ENCODE measurements around the gene KRTAP10-3. TPM values are rescaled to one million over a fixed set of nuclear protein-coding genes. Genes with fewer than 3 reads are reported as not detected.

KRTAP10-3 gene
- polyA plus RNA-seq, 1 of the 3 experiments (the other 2 are of a cell fraction), result not detected

DNA sequence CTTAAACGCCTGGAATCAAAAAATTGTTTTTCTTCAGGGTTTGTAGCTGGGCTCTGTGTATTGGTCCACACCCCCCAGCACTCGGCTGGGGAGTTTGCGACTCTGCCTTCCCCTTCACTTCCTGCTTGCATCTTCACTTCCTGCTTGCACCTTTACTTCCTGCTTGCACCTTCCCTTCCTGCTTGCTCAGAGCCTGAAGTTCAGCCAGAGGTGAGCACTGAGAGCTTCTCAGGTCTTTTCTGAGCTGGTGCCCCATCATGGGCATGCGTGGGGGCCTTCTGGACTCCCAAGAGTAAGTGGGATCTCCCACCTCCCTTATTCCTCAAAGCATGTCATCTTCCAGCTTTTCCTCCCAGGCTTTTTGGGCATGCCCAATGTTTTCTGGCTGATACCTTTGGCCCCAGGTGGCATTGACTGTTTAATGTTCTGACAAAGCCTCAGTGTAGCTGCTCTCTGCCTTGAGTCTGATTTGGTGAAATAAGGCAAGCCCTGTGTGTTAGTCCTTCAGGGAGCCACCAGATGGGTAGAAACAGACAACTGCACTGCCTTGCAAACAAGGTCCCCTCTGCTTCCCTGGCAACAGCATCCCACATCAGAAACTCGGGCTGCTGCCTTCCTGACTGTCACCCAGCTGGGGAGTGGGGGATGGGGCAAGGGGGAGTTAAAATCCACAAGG is 10.8 kb downstream of the KRTAP10-3 start:
- H3K4me2 ChIP-seq, result no peak overlapping the region
- H3K9me3 ChIP-seq, result no peaks in the 10 kb centered on the region
- H4K20me1 ChIP-seq (ENCODE audit: insufficient read depth), result no peaks in the 10 kb centered on the region
- H3K27me3 ChIP-seq (ENCODE audit: insufficient read depth), result peaks cover 13% of the 10 kb centered on the region
- H2AFZ ChIP-seq (ENCODE audit: low read depth), result no peak overlapping the region
- CTCF ChIA-PET, result interaction anchor here (1.0 kb wide), 1 partner anchor 30 kb away, joined by 3 read pairs; no protein-coding TSS in a partner anchor
- POLR2A ChIA-PET, result no interaction called here
- no peaks in the 10 kb centered on the region for H3K36me3 ChIP-seq (replicated peaks in 1 of 2; ENCODE audit: control insufficient read depth in 1 of 2, insufficient read depth in 2 of 2, low read length in 1 of 2)
- no peak overlapping the region for H3K4me3 ChIP-seq (ENCODE audit: low read depth in 2 of 2, low read length in 1 of 2)
- H3K27ac ChIP-seq (ENCODE audit: low read depth in 2 of 2, low read length in 1 of 2), result no peak overlapping the region
- 13% methylated on average over 4 of the region's 5 CpGs for WGBS (ENCODE audit: low lambda C conversion rate)
- H3K79me2 ChIP-seq (ENCODE audit: insufficient read depth), result no peaks in the 10 kb centered on the region
- no peak for DNase-seq
- no peaks in the 10 kb centered on the region for H3F3A ChIP-seq (replicated peaks; ENCODE audit: insufficient read depth)
- H3K9me2 ChIP-seq, result no peaks in the 10 kb centered on the region
- no peak overlapping the region for H3K9ac ChIP-seq
- no peak for TF ChIP-seq NFIC (IDR thresholded peaks at IDR 0.05; ENCODE audit: borderline replicate concordance)
- no peak for TF ChIP-seq RAD21 (IDR thresholded peaks at IDR 0.05; ENCODE audit: low read length)
- TF ChIP-seq YY1 (IDR thresholded peaks at IDR 0.05; ENCODE audit: low read depth), result no peak
- no peak for TF ChIP-seq FOXM1 (IDR thresholded peaks at IDR 0.05; ENCODE audit: low read depth)
- no peak for TF ChIP-seq RXRA (IDR thresholded peaks at IDR 0.05; ENCODE audit: borderline replicate concordance, low read depth)
- TF ChIP-seq, protein P1, sequence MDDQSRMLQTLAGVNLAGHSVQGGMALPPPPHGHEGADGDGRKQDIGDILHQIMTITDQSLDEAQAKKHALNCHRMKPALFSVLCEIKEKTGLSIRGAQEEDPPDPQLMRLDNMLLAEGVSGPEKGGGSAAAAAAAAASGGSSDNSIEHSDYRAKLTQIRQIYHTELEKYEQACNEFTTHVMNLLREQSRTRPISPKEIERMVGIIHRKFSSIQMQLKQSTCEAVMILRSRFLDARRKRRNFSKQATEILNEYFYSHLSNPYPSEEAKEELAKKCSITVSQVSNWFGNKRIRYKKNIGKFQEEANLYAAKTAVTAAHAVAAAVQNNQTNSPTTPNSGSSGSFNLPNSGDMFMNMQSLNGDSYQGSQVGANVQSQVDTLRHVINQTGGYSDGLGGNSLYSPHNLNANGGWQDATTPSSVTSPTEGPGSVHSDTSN (IDR thresholded peaks at IDR 0.05), result no peak
- no peak for TF ChIP-seq MEF2A (IDR thresholded peaks at IDR 0.05; ENCODE audit: borderline replicate concordance, low read depth)
- TF ChIP-seq, protein P2, sequence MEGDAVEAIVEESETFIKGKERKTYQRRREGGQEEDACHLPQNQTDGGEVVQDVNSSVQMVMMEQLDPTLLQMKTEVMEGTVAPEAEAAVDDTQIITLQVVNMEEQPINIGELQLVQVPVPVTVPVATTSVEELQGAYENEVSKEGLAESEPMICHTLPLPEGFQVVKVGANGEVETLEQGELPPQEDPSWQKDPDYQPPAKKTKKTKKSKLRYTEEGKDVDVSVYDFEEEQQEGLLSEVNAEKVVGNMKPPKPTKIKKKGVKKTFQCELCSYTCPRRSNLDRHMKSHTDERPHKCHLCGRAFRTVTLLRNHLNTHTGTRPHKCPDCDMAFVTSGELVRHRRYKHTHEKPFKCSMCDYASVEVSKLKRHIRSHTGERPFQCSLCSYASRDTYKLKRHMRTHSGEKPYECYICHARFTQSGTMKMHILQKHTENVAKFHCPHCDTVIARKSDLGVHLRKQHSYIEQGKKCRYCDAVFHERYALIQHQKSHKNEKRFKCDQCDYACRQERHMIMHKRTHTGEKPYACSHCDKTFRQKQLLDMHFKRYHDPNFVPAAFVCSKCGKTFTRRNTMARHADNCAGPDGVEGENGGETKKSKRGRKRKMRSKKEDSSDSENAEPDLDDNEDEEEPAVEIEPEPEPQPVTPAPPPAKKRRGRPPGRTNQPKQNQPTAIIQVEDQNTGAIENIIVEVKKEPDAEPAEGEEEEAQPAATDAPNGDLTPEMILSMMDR (IDR thresholded peaks at IDR 0.05), result no peak
- TF ChIP-seq, protein P3, sequence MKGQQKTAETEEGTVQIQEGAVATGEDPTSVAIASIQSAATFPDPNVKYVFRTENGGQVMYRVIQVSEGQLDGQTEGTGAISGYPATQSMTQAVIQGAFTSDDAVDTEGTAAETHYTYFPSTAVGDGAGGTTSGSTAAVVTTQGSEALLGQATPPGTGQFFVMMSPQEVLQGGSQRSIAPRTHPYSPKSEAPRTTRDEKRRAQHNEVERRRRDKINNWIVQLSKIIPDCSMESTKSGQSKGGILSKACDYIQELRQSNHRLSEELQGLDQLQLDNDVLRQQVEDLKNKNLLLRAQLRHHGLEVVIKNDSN (IDR thresholded peaks at IDR 0.05; ENCODE audit: borderline replicate concordance, low read depth), result no peak
- no peak for TF ChIP-seq GABPA (IDR thresholded peaks at IDR 0.05; ENCODE audit: low read depth)
- TF ChIP-seq NRF1 (IDR thresholded peaks at IDR 0.05; ENCODE audit: low read depth, low read length), result no peak
- TF ChIP-seq EZH2phosphoT487 (IDR thresholded peaks at IDR 0.05; ENCODE audit: borderline replicate concordance, low read depth), result no peak
- TF ChIP-seq, protein P4, sequence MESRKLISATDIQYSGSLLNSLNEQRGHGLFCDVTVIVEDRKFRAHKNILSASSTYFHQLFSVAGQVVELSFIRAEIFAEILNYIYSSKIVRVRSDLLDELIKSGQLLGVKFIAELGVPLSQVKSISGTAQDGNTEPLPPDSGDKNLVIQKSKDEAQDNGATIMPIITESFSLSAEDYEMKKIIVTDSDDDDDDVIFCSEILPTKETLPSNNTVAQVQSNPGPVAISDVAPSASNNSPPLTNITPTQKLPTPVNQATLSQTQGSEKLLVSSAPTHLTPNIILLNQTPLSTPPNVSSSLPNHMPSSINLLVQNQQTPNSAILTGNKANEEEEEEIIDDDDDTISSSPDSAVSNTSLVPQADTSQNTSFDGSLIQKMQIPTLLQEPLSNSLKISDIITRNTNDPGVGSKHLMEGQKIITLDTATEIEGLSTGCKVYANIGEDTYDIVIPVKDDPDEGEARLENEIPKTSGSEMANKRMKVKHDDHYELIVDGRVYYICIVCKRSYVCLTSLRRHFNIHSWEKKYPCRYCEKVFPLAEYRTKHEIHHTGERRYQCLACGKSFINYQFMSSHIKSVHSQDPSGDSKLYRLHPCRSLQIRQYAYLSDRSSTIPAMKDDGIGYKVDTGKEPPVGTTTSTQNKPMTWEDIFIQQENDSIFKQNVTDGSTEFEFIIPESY (IDR thresholded peaks at IDR 0.05; ENCODE audit: borderline replicate concordance, low read depth), result no peak
- TF ChIP-seq RCOR1 (IDR thresholded peaks at IDR 0.05; ENCODE audit: low read length), result no peak
- no peak for TF ChIP-seq TEAD4 (IDR thresholded peaks at IDR 0.05; ENCODE audit: borderline replicate concordance, insufficient read depth)
- TF ChIP-seq, protein P5, sequence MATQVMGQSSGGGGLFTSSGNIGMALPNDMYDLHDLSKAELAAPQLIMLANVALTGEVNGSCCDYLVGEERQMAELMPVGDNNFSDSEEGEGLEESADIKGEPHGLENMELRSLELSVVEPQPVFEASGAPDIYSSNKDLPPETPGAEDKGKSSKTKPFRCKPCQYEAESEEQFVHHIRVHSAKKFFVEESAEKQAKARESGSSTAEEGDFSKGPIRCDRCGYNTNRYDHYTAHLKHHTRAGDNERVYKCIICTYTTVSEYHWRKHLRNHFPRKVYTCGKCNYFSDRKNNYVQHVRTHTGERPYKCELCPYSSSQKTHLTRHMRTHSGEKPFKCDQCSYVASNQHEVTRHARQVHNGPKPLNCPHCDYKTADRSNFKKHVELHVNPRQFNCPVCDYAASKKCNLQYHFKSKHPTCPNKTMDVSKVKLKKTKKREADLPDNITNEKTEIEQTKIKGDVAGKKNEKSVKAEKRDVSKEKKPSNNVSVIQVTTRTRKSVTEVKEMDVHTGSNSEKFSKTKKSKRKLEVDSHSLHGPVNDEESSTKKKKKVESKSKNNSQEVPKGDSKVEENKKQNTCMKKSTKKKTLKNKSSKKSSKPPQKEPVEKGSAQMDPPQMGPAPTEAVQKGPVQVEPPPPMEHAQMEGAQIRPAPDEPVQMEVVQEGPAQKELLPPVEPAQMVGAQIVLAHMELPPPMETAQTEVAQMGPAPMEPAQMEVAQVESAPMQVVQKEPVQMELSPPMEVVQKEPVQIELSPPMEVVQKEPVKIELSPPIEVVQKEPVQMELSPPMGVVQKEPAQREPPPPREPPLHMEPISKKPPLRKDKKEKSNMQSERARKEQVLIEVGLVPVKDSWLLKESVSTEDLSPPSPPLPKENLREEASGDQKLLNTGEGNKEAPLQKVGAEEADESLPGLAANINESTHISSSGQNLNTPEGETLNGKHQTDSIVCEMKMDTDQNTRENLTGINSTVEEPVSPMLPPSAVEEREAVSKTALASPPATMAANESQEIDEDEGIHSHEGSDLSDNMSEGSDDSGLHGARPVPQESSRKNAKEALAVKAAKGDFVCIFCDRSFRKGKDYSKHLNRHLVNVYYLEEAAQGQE (IDR thresholded peaks at IDR 0.05; ENCODE audit: low read depth, low read length), result no peak
- H3K4me1 ChIP-seq (ENCODE audit: control insufficient read depth in 1 of 2, insufficient read depth in 2 of 2, low read depth in 1 of 2, low read length in 1 of 2), result no peaks in the 10 kb centered on the region

All from SK-N-SH (cell line).